CD4-positive, alpha-beta T cell treated with Interferon alpha-2 for 1 hour (primary cell): Measurements from ENCODE around the gene ADD1.
A peak's percentile ranks its signal among the peaks of the same experiment; 100 is the strongest.

Experiments used
- DNase-seq, 2 donors: peaks; one replicate each; pipeline ENCODE4 v3.0.0-alpha.2; 2020 to 2022

The ADD1 gene

GRCh38 chr4:2924765-2925301, 81.2 kb downstream of the ADD1 start:
- no peak for DNase-seq

- no peak for DNase-seq
Observed at GRCh38 chr4:2925496-2925895, 81.9 kb downstream of the ADD1 start.

- no peak for DNase-seq
Observed at GRCh38 chr4:2925931-2926860, 82.6 kb downstream of the ADD1 start.

GRCh38 chr4:2927016-2927695, 83.5 kb downstream of the ADD1 start:
- no peak for DNase-seq

- DNase-seq: no peak
Observed at GRCh38 chr4:2927696-2928075, 84.0 kb downstream of the ADD1 start.

- no peak for DNase-seq
Observed at GRCh38 chr4:2928242-2929176, 84.9 kb downstream of the ADD1 start.

GRCh38 chr4:2929469-2929868, 85.8 kb downstream of the ADD1 start:
- no peak for DNase-seq

- no peak for DNase-seq
Observed at GRCh38 chr4:2930135-2930757, 86.6 kb downstream of the ADD1 start.

- DNase-seq: no peak
Observed at GRCh38 chr4:2930758-2931511, 87.3 kb downstream of the ADD1 start.

GRCh38 chr4:2931512-2932301, 88.1 kb downstream of the ADD1 start:
- DNase-seq: peak; percentile 73 to 75

GRCh38 chr4:2932321-2932950, 88.8 kb downstream of the ADD1 start:
- no peak for DNase-seq

- DNase-seq: peak in 1 of 2 donors; percentile 40
Observed at GRCh38 chr4:2932951-2933565, 89.4 kb downstream of the ADD1 start.

- no peak for DNase-seq
Observed at GRCh38 chr4:2933566-2934076, 90.0 kb downstream of the ADD1 start.

GRCh38 chr4:2934077-2934812, 90.6 kb downstream of the ADD1 start:
- peak; percentile 40 to 59 for DNase-seq

- DNase-seq: peak; percentile 91 to 96
Observed at GRCh38 chr4:2934813-2935761, 91.4 kb downstream of the ADD1 start.

GRCh38 chr4:2935762-2936743, 92.4 kb downstream of the ADD1 start:
- peak; percentile 24 to 77 for DNase-seq
